NCI-H2227 treated with DMSO at 0.1 percent for 48 hours (cell line): Measurements from ENCODE around the gene SPRY2.
A peak's percentile ranks its signal among the peaks of the same experiment; 100 is the strongest.
"Not testable (repeated sequence)": the region's sequence is repeated elsewhere in the genome, so short reads cannot be mapped to it uniquely, and the experiment has no call there.

Experiments
- DNase-seq: peaks from one replicate; lab custom pipeline; 2025; lab: John Stamatoyannopoulos, UW

Gene SPRY2, protein sequence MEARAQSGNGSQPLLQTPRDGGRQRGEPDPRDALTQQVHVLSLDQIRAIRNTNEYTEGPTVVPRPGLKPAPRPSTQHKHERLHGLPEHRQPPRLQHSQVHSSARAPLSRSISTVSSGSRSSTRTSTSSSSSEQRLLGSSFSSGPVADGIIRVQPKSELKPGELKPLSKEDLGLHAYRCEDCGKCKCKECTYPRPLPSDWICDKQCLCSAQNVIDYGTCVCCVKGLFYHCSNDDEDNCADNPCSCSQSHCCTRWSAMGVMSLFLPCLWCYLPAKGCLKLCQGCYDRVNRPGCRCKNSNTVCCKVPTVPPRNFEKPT

DNA sequence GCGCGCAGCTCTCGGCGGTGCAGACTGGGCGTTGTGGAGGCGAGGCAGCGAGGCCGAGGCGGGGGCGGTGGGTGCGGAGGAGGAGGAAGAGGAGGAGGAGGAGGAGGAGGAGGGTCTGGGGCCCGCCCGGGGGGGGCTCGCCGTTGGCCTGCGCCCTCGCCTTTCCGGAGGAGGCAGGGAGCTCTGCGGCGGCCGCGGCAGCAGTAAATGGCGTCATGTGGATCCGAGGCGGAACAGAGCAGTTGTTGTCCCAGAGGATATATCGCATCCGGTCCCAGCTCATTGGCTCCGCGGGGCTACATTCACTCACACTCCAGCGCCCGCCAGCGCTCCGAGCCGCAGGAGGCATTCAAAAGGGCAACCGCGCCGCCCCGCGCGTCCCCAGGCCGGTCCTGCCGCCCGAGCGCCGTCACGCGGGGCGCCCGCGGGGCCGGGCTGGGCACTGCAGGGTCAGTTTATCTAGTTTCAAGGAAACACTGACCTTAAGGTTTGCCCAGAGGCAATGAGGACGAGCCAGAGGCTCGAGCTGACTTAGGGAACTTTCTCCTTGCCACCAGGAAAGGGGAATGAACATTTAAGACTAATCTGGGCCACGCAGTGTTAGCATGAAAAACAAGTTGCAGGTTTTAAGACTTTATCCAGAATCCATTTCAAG is at the start of gene SPRY2:
SPRY2 (minus strand) TSS at position 26 of the 655 bp plus-strand sequence. CDS start 3,421 bp downstream, outside the sequence.
- peak; percentile 29 for DNase-seq

DNA sequence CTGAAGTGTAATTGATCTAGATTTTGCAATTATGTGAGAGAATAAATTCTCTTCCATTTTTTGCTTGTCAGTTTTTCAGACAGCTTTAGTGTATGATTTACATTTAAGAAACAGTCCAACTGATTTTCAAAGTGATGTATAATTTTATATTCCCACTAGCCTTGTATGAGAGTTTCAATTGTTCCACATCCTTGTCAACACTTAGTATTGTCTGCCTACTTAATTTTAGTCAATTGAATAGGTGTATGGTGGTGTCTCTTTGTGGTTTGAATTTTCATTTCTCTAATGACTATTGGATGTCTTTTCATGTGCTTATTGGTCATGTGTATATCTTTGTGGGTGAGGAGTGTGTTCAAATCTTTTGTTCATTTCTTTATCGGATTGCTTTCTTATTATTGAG is 49.4 kb upstream of the SPRY2 start:
- no peak for DNase-seq

DNA sequence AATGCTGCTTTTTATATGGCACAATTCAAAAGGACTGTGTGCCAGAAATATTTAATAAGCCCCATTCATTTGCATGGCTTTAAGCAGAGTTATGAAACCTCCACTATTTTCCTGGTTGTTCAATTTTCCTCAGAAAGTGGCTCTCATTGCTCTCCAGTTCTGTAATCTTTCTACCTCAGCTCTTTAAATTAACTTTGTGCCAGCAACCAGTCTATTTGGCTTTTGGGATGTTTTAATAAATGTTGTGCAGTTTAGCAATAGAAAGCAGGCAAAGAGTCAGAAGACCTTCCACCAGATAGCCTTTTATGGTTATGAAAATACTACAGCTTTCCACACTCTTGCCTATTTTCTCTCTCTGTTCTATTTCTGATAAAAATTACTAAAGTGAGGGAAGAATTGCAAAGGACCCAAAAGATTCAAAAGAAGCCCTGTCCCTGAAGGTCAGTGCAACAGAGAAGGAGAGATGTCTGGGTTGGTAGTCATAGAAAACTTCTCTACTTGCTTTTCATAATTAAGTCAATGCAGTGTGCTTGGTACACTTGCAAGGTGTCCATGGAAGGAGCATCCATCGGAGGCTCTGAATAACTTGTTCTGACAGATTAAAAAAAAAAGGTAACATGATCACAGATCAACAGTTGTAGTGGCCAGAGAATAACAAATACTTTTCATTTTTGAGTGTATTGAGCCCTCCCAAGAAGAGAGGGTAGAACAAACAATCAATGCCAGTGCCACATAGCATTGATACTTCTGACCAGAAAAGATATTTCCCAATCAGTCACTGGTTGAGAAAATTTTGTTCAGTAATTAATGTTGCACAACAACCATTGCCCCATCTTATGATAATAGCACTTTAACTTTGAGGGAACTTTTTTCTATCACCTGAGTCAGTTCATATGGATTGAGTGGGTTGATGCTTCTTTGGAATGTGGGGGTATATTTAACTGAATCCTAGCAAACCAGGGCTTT is 48.4 kb upstream of the SPRY2 start:
- no peak for DNase-seq

DNA sequence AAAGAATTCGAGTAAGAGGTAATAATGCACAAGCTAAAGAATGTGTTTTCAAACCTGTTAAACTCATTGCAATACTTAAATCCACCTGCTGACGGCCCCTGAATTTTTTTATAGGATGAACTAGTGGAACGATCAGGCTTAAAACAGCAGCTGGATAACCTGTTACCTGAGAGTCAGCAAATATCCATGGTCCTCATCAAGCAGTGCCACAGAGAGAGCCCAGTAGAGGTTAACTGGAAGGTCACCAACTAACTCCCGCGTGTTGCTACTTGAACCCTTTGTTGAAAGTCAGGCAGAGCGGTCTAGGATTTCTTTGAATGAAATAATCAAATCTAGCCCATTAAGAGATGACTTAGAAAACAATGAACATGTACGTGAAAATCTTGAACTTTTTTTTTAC is 47.6 kb upstream of the SPRY2 start:
- no peak for DNase-seq

DNA sequence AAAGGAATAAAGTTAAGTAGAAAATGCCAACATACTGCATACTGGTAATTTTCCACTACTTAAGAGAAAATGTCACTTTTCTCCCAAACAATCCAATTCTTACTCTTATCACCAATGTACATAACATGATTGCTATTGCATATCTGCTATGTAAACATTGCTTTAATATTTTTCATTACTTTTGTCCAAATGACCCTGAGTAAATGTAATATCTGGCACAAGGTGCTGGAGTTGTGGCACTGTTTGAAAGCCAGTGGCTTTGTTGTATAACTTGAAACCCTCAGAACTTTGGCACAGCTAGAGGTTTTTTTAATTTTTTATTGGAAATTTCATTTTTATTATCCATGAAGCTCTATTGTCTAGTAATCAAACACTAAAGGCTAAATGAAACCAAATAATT is 45.7 kb upstream of the SPRY2 start:
- no peak for DNase-seq

DNA sequence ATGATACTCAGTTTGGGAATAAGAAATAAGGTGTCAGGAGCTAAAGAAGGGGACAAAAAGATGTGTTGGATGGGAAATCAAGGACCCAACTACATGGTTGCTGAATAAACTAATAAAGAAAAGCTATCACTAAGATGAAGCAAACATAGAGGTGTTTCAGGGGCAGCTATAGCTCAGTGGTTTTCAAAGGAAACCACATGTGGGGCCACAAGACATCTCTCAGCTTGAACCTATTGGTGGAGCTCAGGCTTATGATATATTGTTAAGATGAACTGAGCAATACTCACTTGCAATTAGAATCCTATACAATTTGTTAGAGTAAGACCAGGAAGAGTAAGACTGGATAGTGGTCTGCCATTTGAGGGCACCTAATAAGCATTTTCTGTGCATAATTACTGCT is 45.1 kb upstream of the SPRY2 start:
- DNase-seq, result no peak

DNA sequence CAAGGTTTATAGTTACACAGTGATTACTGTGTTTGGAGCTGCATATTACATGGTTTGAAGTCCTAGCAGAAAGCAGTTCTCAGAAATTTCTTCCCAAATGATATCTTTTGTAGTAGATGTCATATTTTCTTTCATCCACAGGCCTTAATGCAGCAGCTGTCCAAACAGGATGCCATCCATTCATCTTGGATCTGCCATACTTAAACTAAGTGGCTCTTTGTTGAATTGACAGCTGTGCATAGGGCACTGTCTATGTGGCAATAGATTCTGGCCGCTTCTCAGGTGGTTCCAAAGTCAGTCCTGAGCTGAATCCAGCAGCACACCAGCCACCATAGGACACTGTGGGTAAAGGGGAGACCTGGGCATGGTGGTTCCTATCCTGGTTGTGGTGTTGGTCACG is 41.6 kb upstream of the SPRY2 start:
- DNase-seq, result no peak

DNA sequence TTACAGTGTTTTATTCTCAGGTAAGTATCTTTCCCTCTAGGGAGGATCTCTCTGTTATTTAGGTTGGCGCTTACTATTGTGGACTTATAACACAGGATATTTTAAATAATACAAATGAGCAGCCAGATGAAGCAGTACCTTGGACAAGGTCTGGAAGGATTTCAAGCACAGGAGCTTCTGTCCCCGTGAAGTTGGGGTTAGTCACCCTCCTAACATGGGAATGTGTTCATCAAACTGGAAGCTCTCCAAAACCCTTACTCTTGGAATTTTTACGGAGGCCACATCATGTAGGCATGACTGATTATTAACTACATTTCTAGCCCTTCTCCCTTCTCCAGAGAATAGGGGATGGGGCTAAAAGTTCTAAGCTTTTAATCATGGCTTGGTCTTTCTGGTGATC is 38.3 kb upstream of the SPRY2 start:
- no peak for DNase-seq

DNA sequence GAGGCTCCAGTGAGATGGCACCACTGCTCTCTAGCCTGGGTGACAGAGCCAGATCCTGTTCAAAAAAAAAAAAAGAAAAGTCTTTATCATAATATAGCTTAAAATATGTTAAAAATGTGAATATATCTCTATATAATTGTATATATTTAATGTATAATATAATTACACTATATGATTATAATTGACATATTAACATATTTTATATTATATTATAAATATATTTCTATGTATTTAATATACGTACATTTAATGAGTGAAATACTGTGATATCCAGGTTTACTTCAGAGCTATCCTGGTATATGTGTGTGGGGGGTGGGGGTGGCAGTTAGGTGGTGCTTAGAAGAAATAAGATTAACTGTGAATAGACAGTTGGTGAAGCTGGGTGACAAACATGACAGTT is 35.6 kb upstream of the SPRY2 start:
- no peak for DNase-seq

DNA sequence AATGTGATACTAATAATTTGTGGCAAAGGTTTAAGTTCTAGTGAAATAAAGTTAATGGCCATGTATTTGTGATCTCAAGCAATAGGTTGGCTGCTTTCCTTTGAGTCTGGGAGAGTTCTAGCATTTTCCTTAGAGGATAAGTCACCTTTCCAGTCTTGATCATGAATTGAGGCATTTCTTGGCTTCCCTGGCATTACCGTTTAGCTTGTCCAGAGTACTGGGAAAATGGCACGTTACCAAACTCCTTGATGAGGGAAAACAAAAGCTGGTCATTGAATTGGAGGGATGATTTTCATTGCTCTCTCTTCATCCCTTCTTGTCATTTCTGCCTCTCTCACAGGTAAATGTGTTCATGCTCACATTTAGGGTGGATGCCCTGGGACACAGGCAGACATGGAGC is 34.0 kb upstream of the SPRY2 start:
- DNase-seq, result no peak

DNA sequence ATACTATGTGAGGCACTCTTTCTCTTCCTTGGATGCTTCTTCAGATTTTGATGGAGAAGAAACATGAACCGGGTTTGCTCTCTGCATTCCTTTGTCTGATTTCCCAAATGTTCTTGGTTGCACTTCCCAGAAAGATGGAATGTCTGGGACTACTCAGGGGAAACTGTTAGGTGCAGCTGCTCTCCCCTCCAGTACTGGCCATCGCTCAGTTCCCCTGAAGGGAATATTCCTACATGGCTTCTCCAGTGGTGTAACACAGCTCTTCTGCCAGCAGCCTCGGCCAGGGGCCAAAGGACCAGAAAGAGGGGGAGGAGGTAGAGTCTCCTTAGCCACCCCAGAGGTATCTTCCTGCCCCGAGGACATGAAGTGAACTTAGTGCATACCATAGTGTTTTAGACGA is 33.5 kb upstream of the SPRY2 start:
- no peak for DNase-seq

DNA sequence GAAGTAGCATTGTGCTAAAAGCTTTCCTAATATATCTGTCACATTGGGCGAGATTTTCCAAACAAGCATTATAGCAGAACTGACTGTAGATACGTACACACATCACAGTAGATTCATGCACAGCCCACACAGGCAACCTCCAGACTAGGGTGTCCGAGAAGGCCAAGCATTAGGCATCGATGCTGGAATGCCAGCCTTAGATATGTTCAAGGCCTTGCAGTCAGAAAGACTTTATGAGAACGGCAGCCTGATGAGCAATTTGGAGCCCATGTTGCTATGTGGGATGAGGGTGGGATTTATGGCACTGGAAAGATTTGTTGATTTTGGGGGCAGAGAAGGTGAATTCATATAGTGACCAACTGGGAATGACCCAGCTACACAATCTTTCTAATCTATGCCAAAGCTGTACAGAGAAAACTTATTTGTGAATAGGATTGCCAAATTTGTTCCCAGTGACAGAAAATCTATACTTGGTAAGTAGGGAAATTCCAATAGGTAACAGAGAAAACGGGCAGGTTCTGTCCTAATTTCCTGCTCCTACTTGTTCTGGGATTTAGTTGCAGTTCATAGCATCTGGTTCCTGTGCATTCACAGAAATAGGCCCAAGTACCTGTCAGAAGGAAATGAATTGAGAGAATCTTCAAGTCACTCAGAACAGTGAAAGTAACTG is 31.0 kb upstream of the SPRY2 start:
- DNase-seq, result no peak

DNA sequence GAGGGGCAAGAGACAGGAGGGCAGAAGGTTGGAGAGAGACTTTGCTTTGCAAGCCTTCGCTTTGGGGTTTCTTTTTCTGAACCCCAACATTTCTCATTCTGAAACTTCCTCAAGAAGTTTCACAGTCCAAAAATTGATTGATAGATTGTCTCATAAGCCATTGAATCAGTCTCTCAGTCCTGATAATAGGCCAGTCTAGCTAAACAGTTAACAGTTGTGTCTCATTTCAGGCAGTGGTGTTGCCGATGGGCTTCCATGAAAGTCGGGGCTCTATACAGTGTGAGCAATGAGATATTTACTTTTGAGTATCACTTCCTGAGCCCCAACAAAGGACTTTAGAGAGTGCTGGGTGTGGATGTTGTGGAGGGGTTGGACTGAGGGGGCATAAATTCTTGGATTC is 26.5 kb upstream of the SPRY2 start:
- no peak for DNase-seq

DNA sequence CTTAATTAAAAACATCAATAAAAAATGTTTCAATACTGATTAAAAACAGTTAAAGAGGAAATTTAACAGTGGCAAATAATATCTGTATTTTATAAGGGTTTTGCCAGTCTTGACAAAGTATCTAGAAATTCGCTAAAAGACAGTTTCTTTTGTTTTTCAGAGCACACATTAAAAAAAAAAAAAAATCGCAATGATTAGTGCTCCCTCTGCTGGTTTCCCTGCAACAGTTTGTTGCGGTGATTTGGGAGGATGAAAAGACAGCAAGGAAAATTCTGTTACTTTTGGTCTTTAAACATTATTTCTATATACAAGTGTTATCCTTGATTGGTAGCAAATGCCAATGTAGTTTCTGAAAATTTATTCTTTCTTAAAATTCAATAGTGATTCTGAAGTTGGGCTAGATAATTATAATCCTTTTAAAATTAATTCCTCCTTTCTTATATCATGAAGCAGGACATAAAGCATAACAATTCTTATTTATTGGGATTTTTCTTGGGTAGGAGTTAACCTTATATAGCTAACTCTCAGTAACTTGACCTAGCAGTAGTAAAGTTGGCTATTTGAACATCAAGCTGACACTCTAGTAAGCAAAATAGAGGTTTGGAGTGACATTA is 23.1 kb upstream of the SPRY2 start:
- peak; percentile 23 for DNase-seq

DNA sequence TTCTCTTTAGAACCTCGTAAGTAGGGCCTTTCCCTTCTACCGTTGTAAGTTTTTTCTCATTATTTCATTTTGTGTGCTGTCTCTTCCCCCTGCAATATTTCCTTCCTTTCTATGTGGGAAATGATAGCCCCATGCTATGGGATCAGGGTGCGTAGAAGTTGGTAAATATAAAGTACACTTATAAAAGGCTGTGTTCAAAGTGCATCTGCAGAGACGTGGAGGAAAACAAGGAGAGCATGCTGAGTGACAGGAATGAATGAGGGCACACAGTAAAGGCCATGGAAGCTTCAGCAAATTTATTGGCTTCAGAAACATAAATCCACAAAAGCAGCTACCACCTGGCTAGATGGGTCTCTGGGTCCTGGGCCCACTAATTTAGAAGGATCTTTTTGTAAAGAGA is 21.6 kb upstream of the SPRY2 start:
- DNase-seq, result no peak

DNA sequence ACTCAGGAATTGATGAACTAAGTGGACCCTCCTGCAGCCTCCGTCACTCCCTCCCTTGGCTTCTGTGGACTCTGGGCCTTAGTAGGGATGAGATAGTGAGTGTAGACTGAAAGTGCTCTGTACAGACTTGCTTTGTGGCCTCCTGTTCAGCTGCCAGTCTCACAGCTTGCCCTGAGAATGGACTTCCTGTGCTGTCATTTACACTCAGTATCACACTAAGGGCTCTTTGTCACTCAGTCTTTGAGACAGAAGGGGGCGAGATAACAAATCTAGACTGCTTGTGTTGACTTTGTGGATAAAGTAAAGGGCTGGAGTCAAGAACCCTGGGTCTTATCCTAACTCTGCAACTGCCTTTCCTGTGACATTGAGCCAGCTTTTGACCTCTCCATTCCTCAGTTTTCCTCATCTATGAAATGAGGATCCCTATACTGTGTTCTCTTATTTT is 21.0 kb upstream of the SPRY2 start:
- DNase-seq, result no peak

DNA sequence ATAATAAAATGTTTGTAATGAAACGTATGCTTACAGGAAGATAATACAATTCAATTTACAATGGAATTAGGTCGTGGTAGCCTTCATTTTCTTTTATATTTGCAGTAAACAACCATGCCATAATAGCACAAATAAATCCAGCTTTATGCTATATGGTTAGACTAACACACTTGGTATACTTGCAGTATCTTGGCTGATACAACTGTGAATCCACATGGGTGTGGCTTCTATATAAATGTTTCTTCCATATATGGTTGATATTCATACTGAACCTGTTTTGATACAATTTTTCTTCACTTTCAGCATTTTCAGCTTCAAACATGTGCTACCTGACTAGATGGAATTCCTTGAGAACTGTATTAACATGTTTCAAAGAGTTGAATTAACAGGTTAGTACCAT is 20.4 kb upstream of the SPRY2 start:
- no peak for DNase-seq

DNA sequence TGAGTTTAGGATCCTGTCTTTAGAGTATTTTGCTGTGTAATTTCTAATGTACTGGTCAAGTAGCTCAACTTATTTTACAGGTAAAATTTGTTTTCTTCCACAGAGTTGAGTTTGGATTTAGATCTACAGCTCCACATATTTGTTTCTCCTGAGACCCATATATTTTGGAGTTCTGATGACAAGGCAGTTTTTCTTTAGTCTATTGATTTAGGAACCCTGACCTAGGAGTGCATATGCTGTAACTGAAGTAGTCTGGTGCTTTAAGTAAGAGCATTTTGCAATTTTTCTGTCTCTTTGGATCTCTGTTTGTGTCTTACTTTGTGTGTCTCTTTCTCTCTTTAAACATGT is 19.5 kb upstream of the SPRY2 start:
- no peak for DNase-seq

DNA sequence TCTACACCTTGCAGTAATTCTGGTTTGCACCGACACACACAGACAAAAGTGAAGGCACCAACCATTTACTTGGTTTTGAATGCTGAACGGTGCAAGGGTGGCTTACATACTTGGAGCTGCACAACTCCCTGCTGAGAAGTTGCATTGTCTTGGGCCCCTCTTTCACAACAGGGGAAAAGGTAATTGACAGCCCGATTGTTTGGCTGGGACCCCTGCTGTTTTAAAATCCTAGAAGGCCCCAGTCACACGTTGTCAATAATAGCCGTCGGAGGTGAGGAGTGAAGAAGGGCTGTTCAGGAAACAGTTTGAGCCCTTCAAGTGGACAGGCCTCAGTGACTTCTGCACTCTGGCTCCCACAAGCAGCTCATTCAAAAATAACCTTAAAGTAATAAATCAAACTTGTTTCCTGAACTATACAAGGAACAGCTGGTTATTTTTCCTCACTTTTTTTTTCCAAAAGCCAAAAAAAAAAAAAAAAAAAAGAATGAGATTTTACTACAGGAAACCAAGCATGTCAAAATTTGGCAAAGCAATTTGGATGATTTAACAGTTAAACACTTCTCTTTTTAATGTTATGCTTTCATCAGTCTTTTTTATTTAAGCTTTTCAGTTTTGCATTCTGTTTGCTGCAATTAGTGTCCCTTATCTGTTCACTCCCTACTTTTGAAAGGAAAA is 19.0 kb upstream of the SPRY2 start:
- peak; percentile 78 for DNase-seq

DNA sequence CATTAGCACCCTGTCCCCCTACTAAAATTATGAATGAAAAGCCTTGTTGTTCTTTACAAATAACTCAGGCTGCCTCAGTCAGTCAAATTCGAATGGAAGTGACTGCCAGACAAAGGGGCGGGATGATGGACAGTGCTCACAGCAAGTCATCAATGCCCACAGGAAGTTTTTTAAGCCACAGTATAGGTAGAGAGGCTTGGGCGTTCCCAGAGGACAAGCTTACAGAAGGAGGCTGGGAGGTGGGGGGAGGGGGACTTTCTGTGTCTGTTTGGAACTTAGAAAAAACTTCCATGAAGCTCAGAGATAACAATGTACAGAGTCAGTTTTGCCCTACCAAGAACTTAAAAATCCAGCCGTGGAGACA is 18.5 kb upstream of the SPRY2 start:
- no peak for DNase-seq

DNA sequence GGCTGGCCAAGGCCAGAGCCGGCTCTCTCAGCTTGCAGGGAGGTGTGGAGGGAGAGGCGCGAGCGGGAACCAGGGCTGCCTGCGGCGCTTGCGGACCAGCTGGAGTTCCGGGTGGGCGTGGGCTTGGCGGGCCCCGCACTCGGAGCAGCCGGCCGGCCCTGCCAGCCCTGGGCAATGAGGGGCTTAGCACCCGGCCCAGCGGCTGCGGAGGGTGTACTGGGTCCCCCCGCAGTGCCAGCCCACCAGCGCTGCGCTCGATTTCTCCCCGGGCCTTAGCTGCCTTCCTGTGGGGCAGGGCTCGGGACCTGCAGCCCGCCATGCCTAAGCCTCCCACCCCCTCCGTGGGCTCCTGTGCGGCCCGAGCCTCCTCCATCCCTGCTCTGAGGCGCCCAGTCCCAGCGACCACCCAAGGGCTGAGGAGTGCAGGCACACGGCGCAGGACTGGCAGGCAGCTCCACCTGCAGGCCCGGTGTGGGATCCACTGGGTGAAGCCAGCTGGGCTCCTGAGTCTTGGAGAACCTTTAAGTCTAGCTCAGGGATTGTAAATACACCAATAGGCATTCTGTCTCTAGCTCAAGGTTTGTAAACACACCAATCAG is 14.7 kb upstream of the SPRY2 start:
- DNase-seq, result not testable (repeated sequence)
